Measurements from ENCODE around the gene MPP2.
"Not testable (repeated sequence)": the region's sequence is repeated elsewhere in the genome, so short reads cannot be mapped to it uniquely, and the experiment has no call there.

Gene MPP2

GRCh38 chr17:43928609-43929008 lies 21.3 kb upstream of the MPP2 start:
- DNase-seq (ENCODE audit: low read depth): no peak

- not testable (repeated sequence) for DNase-seq (ENCODE audit: low read depth)
Observed at GRCh38 chr17:43927929-43928328, 20.6 kb upstream of the MPP2 start.

GRCh38 chr17:43927060-43927864 lies 19.9 kb upstream of the MPP2 start:
- DNase-seq (ENCODE audit: low read depth): no peak

GRCh38 chr17:43924558-43924957 lies 17.2 kb upstream of the MPP2 start:
- DNase-seq (ENCODE audit: low read depth): no peak

- DNase-seq (ENCODE audit: low read depth): no peak
Observed at GRCh38 chr17:43920500-43921095, 13.3 kb upstream of the MPP2 start.

GRCh38 chr17:43918026-43918389 lies 10.7 kb upstream of the MPP2 start:
- no peak for DNase-seq (ENCODE audit: low read depth)

GRCh38 chr17:43917348-43918025 lies 10.2 kb upstream of the MPP2 start:
- DNase-seq (ENCODE audit: low read depth): peak; percentile 20

- DNase-seq (ENCODE audit: low read depth): no peak
Observed at GRCh38 chr17:43917016-43917347, 9.6 kb upstream of the MPP2 start.

GRCh38 chr17:43916385-43916784 lies 9.0 kb upstream of the MPP2 start:
- DNase-seq (ENCODE audit: low read depth): no peak

- no peak for DNase-seq (ENCODE audit: low read depth)
Observed at GRCh38 chr17:43915559-43915958, 8.2 kb upstream of the MPP2 start.

- no peak for DNase-seq (ENCODE audit: low read depth)
Observed at GRCh38 chr17:43914451-43914850, 7.1 kb upstream of the MPP2 start.

- DNase-seq (ENCODE audit: low read depth): no peak
Observed at GRCh38 chr17:43913584-43913983, 6.2 kb upstream of the MPP2 start.

GRCh38 chr17:43912635-43913304 lies 5.4 kb upstream of the MPP2 start:
- DNase-seq (ENCODE audit: low read depth): no peak

GRCh38 chr17:43911904-43912303 lies 4.6 kb upstream of the MPP2 start:
- DNase-seq (ENCODE audit: low read depth): no peak

GRCh38 chr17:43909537-43910231 lies 2.3 kb upstream of the MPP2 start:
- no peak for DNase-seq (ENCODE audit: low read depth)

- DNase-seq (ENCODE audit: low read depth): peak; percentile 18
Observed at GRCh38 chr17:43907998-43908721, 824 bp upstream of the MPP2 start.

- no peak for DNase-seq (ENCODE audit: low read depth)
Observed at GRCh38 chr17:43906951-43907424, 348 bp downstream of the MPP2 start.

- no peak for DNase-seq (ENCODE audit: low read depth)
Observed at GRCh38 chr17:43905985-43906852, 1.1 kb downstream of the MPP2 start.

- DNase-seq (ENCODE audit: low read depth): no peak
Observed at GRCh38 chr17:43905400-43905984, 1.8 kb downstream of the MPP2 start.
